ENCODE measurements around the gene TMTC4.

GRCh38 chr13:100644371-100644770, 30.2 kb downstream of the TMTC4 start:
- TF ChIP-seq CTCF (IDR thresholded peaks at IDR 0.05; ENCODE audit: insufficient read depth, low read length, poor library complexity, severe bottlenecking) (no peak), EZH2phosphoT487 (conservative IDR thresholded peaks at IDR 0.05; ENCODE audit: low read length) (no peak)

All from SU-DHL-6 (cell line).